B cell (primary cell): ENCODE results near the gene EPHA5. TPM values are rescaled to one million over a fixed set of nuclear protein-coding genes. Genes with fewer than 3 reads are reported as not detected.

ENCODE experiments used
- ATAC-seq: fragments of 200-7000 bp; cut with Tn5 transposase; one replicate; pipeline ENCODE4 v1.10.0; 2021; ENCODE audit warnings: low read depth, mild to moderate bottlenecking, moderate number of reproducible peaks, moderate library complexity
- CTCF ChIA-PET: fragments of 350-600 bp; sonication (Branson Sonifier 250); formaldehyde crosslinking; loops from one replicate; lab custom pipeline; 2021; ENCODE audit warnings: antibody characterized with exemption, inconsistent platforms; lab: Charles Lee
- POLR2A ChIA-PET: fragments of 350-600 bp; sonication (Branson Sonifier 250); formaldehyde crosslinking; loops from one replicate; lab custom pipeline; 2021; ENCODE audit warnings: antibody characterized with exemption; lab: Charles Lee
- DNase-seq: peaks from one replicate; pipeline ENCODE4 v3.0.0; 2013
- H2AFZ ChIP-seq: 2 replicates; pipeline ENCODE4 v1.6.1; 2012; ENCODE audit warnings: mild to moderate bottlenecking, low read depth, low read length; ENCODE audit not compliant: insufficient read depth, poor library complexity, severe bottlenecking
- H3K27ac ChIP-seq, 2 donors: 1 replicate in 1 of 2; 2 replicates in 1 of 2; pipeline ENCODE4 v1.5.1; 2012 to 2013; ENCODE audit warnings: low read length in 2 of 2, mild to moderate bottlenecking in 2 of 2, moderate library complexity in 1 of 2
- H3K27me3 ChIP-seq, 4 experiments: fragments of 200-600 bp in 1 of 4; sonication (generic) in 1 of 4; replicated peaks in 1 of 4; 1 replicate in 2 of 4; 2 replicates in 2 of 4; pipeline versions ENCODE4 v1.6.1 to v1.7.0; 2013 to 2016; ENCODE audit warnings: low read length in 3 of 4, mild to moderate bottlenecking in 2 of 4, mixed read lengths in 1 of 4, moderate library complexity in 1 of 4; ENCODE audit not compliant: insufficient read depth in 4 of 4, control insufficient read depth in 3 of 4; ENCODE audit errors: control extremely low read depth in 1 of 4
- H3K36me3 ChIP-seq, 2 experiments: replicated peaks in 1 of 2; 1 replicate in 1 of 2; 2 replicates in 1 of 2; pipeline versions ENCODE4 v1.6.1 to v1.7.1; 2013; ENCODE audit warnings: low read length in 1 of 2; ENCODE audit not compliant: insufficient read depth in 2 of 2, control insufficient read depth in 1 of 2; ENCODE audit errors: control extremely low read depth in 1 of 2, extremely low read depth in 1 of 2
- H3K4me1 ChIP-seq, 2 donors: fragments of 200-600 bp in 1 of 2; sonication (generic) in 1 of 2; 1 replicate in 1 of 2; 2 replicates in 1 of 2; pipeline versions ENCODE4 v1.5.1 to v1.6.1; 2013 to 2017; ENCODE audit warnings: low read length in 2 of 2; ENCODE audit not compliant: control insufficient read depth in 2 of 2, insufficient read depth in 2 of 2
- H3K4me2 ChIP-seq: replicated peaks from 2 replicates; pipeline ENCODE3; 2012; ENCODE audit warnings: mild to moderate bottlenecking, low read depth, low read length; ENCODE audit not compliant: poor library complexity, severe bottlenecking
- H3K4me3 ChIP-seq, 5 experiments: fragments of 200-600 bp in 1 of 5; sonication (generic) in 1 of 5; 1 replicate in 3 of 5; 2 replicates in 2 of 5; pipeline versions ENCODE4 v1.5.1 to v1.7.0; 2011 to 2016; ENCODE audit warnings: low read length in 4 of 5, mild to moderate bottlenecking in 4 of 5, low read depth in 2 of 5, control low read depth in 1 of 5, moderate library complexity in 1 of 5; ENCODE audit not compliant: insufficient read depth in 1 of 5; ENCODE audit errors: control extremely low read depth in 1 of 5, extremely low read depth in 1 of 5
- H3K79me2 ChIP-seq: fragments of 200-600 bp; sonication (generic); one replicate; pipeline ENCODE4 v1.6.0; 2016; ENCODE audit warnings: low read length; ENCODE audit not compliant: control insufficient read depth, insufficient read depth
- H3K9ac ChIP-seq: fragments of 200-600 bp; sonication (generic); 2 replicates; pipeline ENCODE4 v1.6.1; 2017; ENCODE audit warnings: mild to moderate bottlenecking, low read length, moderate library complexity
- H3K9me3 ChIP-seq, 3 donors: one replicate each; pipeline versions ENCODE4 v1.6.1 to v1.7.1; 2013; ENCODE audit warnings: low read length in 2 of 3; ENCODE audit not compliant: control insufficient read depth in 2 of 3, insufficient read depth in 1 of 3; ENCODE audit errors: control extremely low read depth in 1 of 3
- H4K20me1 ChIP-seq: 2 replicates; pipeline ENCODE4 v1.6.0; 2012; ENCODE audit warnings: mild to moderate bottlenecking, low read length; ENCODE audit not compliant: insufficient read depth, control insufficient read depth, poor library complexity, severe bottlenecking
- H3K27ac Mint-ChIP-seq: one replicate; pipeline ENCODE4 v1.8.0; 2021; ENCODE audit warnings: mixed read lengths
- H3K27me3 Mint-ChIP-seq: one replicate; pipeline ENCODE4 v1.8.0; 2021; ENCODE audit warnings: mixed read lengths
- H3K4me1 Mint-ChIP-seq: one replicate; pipeline ENCODE4 v1.8.0; 2021; ENCODE audit warnings: mixed read lengths
- H3K4me3 Mint-ChIP-seq: one replicate; pipeline ENCODE4 v1.8.0; 2021; ENCODE audit warnings: mixed read lengths
- H3K9me3 Mint-ChIP-seq: one replicate; pipeline ENCODE4 v1.8.0; 2022; ENCODE audit warnings: mixed read lengths; ENCODE audit not compliant: insufficient read depth
- EZH2 ChIP-seq: IDR thresholded peaks from 2 replicates; pipeline ENCODE4 v1.6.1; 2012; ENCODE audit warnings: borderline replicate concordance, low read depth, mild to moderate bottlenecking, moderate library complexity, low read length; ENCODE audit not compliant: insufficient read depth, poor library complexity, severe bottlenecking
- WGBS: methylation state at CpG from one replicate; pipeline ENCODE4 v1.1.5; 2013; ENCODE audit warnings: missing lambda C conversion rate; ENCODE audit not compliant: insufficient coverage; 5-methylcytosine and 5-hydroxymethylcytosine counted together
- intact Hi-C: fragments of 100-400 bp; cut with micrococcal nuclease; formaldehyde crosslinking; loops from one replicate; pipeline ENCODE4 v1.10.0; 2022
- polyA plus RNA-seq: library from polyadenylated mRNA; depleted of rRNA; stranded (reverse); fragments of >200 nt; gene quantifications from 2 replicates; pipeline ENCODE4 v1.2.3, GENCODE V29; 2012
- total RNA-seq, 2 donors: library from RNA; stranded (reverse); fragments of 120-200 nt in 1 of 2; gene quantifications; 1 replicate in 1 of 2; 2 replicates in 1 of 2; pipeline versions ENCODE4 v1.2.3 to v1.2.4, GENCODE V29; 2013 to 2022
- TF ChIP-seq, protein P1 (sequence below): fragments of 200-600 bp; IDR thresholded peaks from one replicate; pipeline ENCODE4 v1.8.0; 2022; ENCODE audit warnings: antibody characterized with exemption, mild to moderate bottlenecking

Gene EPHA5
- total and polyA plus RNA-seq, 2 donors (not counting 1 experiment from before 2014, with no cell fraction given), result not detected

DNA sequence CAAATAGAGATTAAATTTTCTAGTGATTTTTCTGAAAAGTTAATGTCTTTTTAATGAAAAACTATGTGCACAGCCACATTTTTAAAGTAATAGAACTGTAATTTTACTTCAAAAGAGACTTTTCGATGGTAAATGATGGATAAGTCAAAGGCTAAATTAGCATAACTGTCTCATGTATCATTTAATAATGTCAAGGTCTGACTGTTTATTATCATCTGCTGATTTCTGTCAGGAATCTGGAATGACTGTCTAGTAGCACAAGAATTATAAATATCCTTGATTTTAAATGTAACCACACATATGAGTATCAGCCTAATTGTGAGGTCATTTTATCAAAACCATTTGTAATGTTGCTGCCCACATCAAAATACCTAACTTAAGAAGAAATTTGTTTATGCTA is 333.8 kb downstream of the EPHA5 start:
- WGBS, result no CpG with 5 or more reads among the region's 1 CpG

DNA sequence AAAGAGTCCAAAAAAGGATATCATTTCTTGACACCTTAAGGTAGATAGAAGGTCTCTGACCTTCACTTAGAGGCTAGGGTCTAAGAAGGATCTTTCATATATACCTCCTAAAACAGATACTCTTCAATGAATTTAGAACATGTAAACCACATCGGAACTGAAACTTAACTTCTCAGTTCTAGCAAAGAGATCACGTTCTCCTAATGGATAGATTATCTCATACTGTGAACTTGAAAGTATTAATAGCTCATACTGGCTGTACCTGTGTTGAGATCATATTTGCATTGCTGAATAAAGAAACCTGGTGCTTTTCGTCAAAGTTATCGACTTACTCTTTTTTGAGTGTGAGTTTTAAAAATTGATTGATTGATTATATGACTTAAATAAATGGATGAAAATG is 353.8 kb downstream of the EPHA5 start:
- no peak for DNase-seq
- Mint-ChIP-seq H3K9me3 (no peaks in the 10 kb centered on the region), H3K4me3 (no peak overlapping the region), H3K4me1 (no peaks in the 10 kb centered on the region), H3K27me3 (no peaks in the 10 kb centered on the region), H3K27ac (no peak overlapping the region)
- CTCF ChIA-PET, result no interaction called here
- Histone ChIP-seq H3K79me2 (no peaks in the 10 kb centered on the region), H4K20me1 (no peaks in the 10 kb centered on the region), H3K9me3 (peaks cover 0 to 2% (median 0%) of the 10 kb centered on the region in 3 donors), H2AFZ (no peak overlapping the region), H3K4me1 (no peaks in the 10 kb centered on the region), H3K27me3 (no peaks in the 10 kb centered on the region), H3K36me3 (no peaks in the 10 kb centered on the region), H3K4me3 (no peak overlapping the region), H3K27ac (no peak overlapping the region), H3K4me2 (no peak overlapping the region), H3K9ac (no peak overlapping the region)
- ATAC-seq, result no peak
- WGBS, result no CpG with 5 or more reads among the region's 4 CpGs
- no peak for TF ChIP-seq EZH2
- TF ChIP-seq, protein P1, sequence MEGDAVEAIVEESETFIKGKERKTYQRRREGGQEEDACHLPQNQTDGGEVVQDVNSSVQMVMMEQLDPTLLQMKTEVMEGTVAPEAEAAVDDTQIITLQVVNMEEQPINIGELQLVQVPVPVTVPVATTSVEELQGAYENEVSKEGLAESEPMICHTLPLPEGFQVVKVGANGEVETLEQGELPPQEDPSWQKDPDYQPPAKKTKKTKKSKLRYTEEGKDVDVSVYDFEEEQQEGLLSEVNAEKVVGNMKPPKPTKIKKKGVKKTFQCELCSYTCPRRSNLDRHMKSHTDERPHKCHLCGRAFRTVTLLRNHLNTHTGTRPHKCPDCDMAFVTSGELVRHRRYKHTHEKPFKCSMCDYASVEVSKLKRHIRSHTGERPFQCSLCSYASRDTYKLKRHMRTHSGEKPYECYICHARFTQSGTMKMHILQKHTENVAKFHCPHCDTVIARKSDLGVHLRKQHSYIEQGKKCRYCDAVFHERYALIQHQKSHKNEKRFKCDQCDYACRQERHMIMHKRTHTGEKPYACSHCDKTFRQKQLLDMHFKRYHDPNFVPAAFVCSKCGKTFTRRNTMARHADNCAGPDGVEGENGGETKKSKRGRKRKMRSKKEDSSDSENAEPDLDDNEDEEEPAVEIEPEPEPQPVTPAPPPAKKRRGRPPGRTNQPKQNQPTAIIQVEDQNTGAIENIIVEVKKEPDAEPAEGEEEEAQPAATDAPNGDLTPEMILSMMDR, result no peak
- intact Hi-C loops, result no loop called here
- POLR2A ChIA-PET, result no interaction called here

More for the DNA sequence above, 333.8 kb downstream of the EPHA5 start:
- Histone ChIP-seq H3K79me2 (no peaks in the 10 kb centered on the region), H3K4me2 (no peak overlapping the region), H3K4me3 (no peak overlapping the region), H3K36me3 (no peaks in the 10 kb centered on the region), H3K27me3 (no peaks in the 10 kb centered on the region), H3K9me3 (no peaks in the 10 kb centered on the region), H3K9ac (no peak overlapping the region), H3K4me1 (no peaks in the 10 kb centered on the region), H4K20me1 (no peaks in the 10 kb centered on the region), H3K27ac (no peak overlapping the region), H2AFZ (no peak overlapping the region)
- intact Hi-C loops, result no loop called here
- no peak overlapping the region for H3K4me3 Mint-ChIP-seq
- no peak overlapping the region for H3K27ac Mint-ChIP-seq
- H3K27me3 Mint-ChIP-seq, result no peaks in the 10 kb centered on the region
- H3K9me3 Mint-ChIP-seq, result peaks cover 2% of the 10 kb centered on the region
- ChIA-PET CTCF (no interaction called here), POLR2A (no interaction called here)
- no peak for ATAC-seq
- no peaks in the 10 kb centered on the region for H3K4me1 Mint-ChIP-seq
- TF ChIP-seq EZH2, result no peak
- TF ChIP-seq, protein P1, result no peak
- no peak for DNase-seq
